ENCODE results near the gene DTNB.

DTNB gene

GRCh38 chr2:25570161-25570845 is 103.1 kb downstream of the DTNB start:
- no peak overlapping the region for H3K27ac ChIP-seq
- no peak overlapping the region for H3K4me3 ChIP-seq
- peaks cover 14 to 38% (median 20%) of the 10 kb centered on the region in 10 experiments for H3K4me1 ChIP-seq
- H3K27me3 ChIP-seq, result no peaks in the 10 kb centered on the region
- H3K36me3 ChIP-seq, result peaks cover 0 to 10% (median 0%) of the 10 kb centered on the region in 11 experiments; a peak in 5 of 22 replicates
- no peak overlapping the region for H3K9ac ChIP-seq
- no peak for TF ChIP-seq Cebpa-rat (IDR thresholded peaks at IDR 0.05)
- peak overlapping the region in 1 of 11 experiments; percentile 30; a peak in 1 of 22 replicates for H3K4me2 ChIP-seq
- no peaks in the 10 kb centered on the region for H3K9me3 ChIP-seq (replicated peaks in 1 of 11)
- no peaks in the 10 kb centered on the region for H4K20me1 ChIP-seq

DNA sequence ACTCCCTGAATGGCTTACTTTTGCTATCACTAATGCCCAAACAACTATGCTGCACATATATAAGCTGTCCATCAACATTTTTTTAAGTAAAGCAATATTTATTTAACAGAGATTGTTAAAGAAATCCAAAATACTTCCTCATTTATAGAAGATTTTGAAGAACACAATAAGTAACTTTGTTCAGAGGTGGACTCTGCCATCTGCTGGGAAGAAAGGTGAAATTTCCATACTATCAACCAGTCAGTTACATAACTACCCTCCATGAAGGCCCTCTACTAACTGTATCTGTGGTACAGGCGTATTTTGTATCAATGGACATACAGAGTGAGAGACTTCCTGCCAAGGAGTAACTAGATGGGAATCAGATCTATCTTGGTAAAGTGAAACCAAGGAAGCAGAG is 106.0 kb downstream of the DTNB start:
- peak overlapping the region; percentile 40 to 80 (median 59); a peak in 20 of 22 replicates for H3K4me2 ChIP-seq
- peaks cover 23 to 53% (median 29%) of the 10 kb centered on the region in 10 experiments for H3K4me1 ChIP-seq
- H3K9me3 ChIP-seq (replicated peaks in 1 of 11), result peaks cover 0 to 17% (median 6%) of the 10 kb centered on the region in 11 experiments; a peak in 3 of 22 replicates
- no peaks in the 10 kb centered on the region for H4K20me1 ChIP-seq
- no peaks in the 10 kb centered on the region; a peak in 1 of 22 replicates for H3K36me3 ChIP-seq
- H3K27me3 ChIP-seq, result no peaks in the 10 kb centered on the region
- H3K4me3 ChIP-seq, result no peak overlapping the region
- H3K27ac ChIP-seq, result peak overlapping the region in 9 of 11 experiments; percentile 25 to 72 (median 58); a peak in 15 of 22 replicates
- H3K9ac ChIP-seq, result peak overlapping the region in 4 of 11 experiments; percentile 13 to 42 (median 30); a peak in 4 of 22 replicates
- no peak for TF ChIP-seq Cebpa-rat (IDR thresholded peaks at IDR 0.05)

DNA sequence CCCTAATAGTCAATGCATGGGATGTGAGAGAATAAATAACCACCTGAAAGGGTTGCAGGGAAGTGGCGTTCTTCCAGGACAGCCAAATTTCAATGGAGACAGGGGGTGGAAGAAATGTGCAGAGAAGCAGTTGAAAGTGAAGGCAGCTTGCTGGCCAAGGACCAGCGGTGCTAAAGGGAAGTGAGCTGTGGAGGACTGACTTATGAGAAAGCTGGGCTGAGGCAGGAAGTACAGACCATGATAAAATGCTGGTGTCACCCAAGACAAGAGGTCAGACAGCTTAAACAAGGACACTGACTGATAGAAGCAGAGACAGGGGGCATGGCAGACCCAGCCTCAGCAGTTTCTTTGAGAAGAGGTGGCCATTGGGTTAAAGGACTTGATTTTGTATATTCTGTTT is 106.7 kb downstream of the DTNB start:
- Histone ChIP-seq H3K36me3 (no peaks in the 10 kb centered on the region; a peak in 1 of 22 replicates), H4K20me1 (no peaks in the 10 kb centered on the region), H3K4me3 (no peak overlapping the region), H3K4me1 (peaks cover 23 to 60% (median 29%) of the 10 kb centered on the region in 10 experiments), H3K4me2 (peak overlapping the region; percentile 40 to 80 (median 59)), H3K27me3 (no peaks in the 10 kb centered on the region), H3K9me3 (replicated peaks in 1 of 11) (peaks cover 0 to 17% (median 7%) of the 10 kb centered on the region in 11 experiments; a peak in 3 of 22 replicates), H3K9ac (peak overlapping the region in 7 of 11 experiments; percentile 4 to 42 (median 24); a peak in 5 of 22 replicates), H3K27ac (peak overlapping the region in 10 of 11 experiments; percentile 25 to 72 (median 56); a peak in 17 of 22 replicates)
- TF ChIP-seq Cebpa-rat (IDR thresholded peaks at IDR 0.05), result no peak

GRCh38 chr2:25566094-25566493 is 107.3 kb downstream of the DTNB start:
- TF ChIP-seq Cebpa-rat (IDR thresholded peaks at IDR 0.05), result no peak
- Histone ChIP-seq H3K9me3 (replicated peaks in 1 of 11) (peaks cover 0 to 22% (median 7%) of the 10 kb centered on the region in 11 experiments; a peak in 3 of 22 replicates), H3K27me3 (no peaks in the 10 kb centered on the region), H3K9ac (no peak overlapping the region), H3K27ac (no peak overlapping the region), H3K4me3 (no peak overlapping the region), H4K20me1 (no peaks in the 10 kb centered on the region), H3K4me1 (peaks cover 23 to 66% (median 29%) of the 10 kb centered on the region in 10 experiments), H3K4me2 (peak overlapping the region in 10 of 11 experiments; percentile 40 to 80 (median 62); a peak in 18 of 22 replicates), H3K36me3 (no peaks in the 10 kb centered on the region; a peak in 1 of 22 replicates)

DNA sequence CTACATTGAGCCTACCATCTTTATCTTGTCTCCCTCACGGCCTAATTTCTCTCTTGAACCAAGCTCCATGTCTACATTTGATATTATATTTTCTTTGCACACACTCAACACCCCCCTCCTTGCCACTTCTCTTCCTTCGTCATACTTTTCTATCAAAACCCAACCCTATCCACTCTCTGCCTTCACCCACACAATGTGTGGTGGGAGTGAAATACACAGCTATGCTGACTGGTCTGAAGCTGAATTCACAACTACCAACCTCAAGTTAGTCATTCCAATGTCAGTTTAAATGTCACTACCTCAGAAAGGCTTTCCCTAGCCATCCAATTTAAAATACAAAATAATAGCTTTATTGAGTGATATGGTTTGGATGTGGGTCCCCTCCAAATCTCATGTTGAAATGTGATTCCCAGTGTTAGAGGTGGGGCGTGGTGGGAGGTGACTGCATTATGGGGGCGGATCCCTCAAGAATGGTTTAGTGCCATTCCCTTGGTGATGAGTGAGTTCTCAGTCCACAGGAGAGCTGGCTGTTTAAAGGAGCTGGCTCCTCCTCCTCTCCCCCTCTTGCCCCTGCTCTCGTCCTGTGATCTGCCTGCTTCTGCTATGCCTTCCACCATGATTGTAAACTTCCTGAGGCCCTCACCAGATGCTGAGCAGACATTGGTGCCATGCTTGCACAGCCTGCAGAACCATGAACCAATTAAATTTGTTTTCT is 112.1 kb downstream of the DTNB start:
- no peak overlapping the region for H3K4me3 ChIP-seq

DNA sequence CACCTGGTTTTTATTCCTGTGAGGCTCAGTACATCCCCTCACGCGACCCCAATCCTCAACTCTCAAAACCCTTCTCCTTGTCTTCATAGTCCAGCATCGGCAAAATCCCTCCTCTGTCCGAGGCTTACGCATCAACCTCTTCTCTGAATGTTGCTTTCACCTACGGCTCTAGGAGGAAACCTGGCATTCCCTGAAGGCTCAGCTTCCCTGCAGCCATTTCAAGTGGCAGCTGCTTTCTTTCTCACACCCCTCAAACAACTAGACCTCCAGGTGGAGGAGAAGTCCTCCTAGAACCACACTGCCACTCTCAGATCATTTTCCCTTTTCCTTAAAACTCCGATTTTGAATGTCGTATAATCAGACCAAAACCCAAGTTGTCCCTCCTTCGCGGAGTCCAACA is 114.2 kb downstream of the DTNB start:
- Histone ChIP-seq H3K9me3 (replicated peaks in 1 of 11) (peaks cover 0 to 31% (median 7%) of the 10 kb centered on the region in 11 experiments; a peak in 7 of 22 replicates), H3K36me3 (peaks cover 0 to 5% (median 0%) of the 10 kb centered on the region in 11 experiments; a peak in 1 of 22 replicates), H3K4me3 (0 out of 20 replicates have a peak overlapping the region, but pooled peaks of 1 of the 10 experiments have one; percentile 15), H3K4me2 (peak overlapping the region; percentile 76 to 94 (median 79)), H3K27me3 (no peaks in the 10 kb centered on the region), H3K27ac (peak overlapping the region; percentile 62 to 94 (median 84)), H4K20me1 (no peaks in the 10 kb centered on the region), H3K4me1 (peaks cover 39 to 76% (median 44%) of the 10 kb centered on the region in 10 experiments), H3K9ac (peak overlapping the region in 10 of 11 experiments; percentile 43 to 78 (median 70); a peak in 18 of 22 replicates)
- no peak for TF ChIP-seq Cebpa-rat (IDR thresholded peaks at IDR 0.05)

More for the DNA sequence above, 112.1 kb downstream of the DTNB start:
- Histone ChIP-seq H3K27ac (peak overlapping the region in 3 of 11 experiments; percentile 89 to 94 (median 93); a peak in 2 of 22 replicates), H3K36me3 (peaks cover 0 to 5% (median 0%) of the 10 kb centered on the region in 11 experiments; a peak in 1 of 22 replicates), H3K9me3 (replicated peaks in 1 of 11) (peaks cover 0 to 35% (median 8%) of the 10 kb centered on the region in 11 experiments; a peak in 7 of 22 replicates), H3K9ac (no peak overlapping the region), H3K27me3 (no peaks in the 10 kb centered on the region), H4K20me1 (no peaks in the 10 kb centered on the region), H3K4me2 (peak overlapping the region in 3 of 11 experiments; percentile 7 to 58 (median 53); a peak in 5 of 22 replicates), H3K4me1 (peaks cover 45 to 83% (median 50%) of the 10 kb centered on the region in 10 experiments)
- no peak for TF ChIP-seq Cebpa-rat (IDR thresholded peaks at IDR 0.05)

DNA sequence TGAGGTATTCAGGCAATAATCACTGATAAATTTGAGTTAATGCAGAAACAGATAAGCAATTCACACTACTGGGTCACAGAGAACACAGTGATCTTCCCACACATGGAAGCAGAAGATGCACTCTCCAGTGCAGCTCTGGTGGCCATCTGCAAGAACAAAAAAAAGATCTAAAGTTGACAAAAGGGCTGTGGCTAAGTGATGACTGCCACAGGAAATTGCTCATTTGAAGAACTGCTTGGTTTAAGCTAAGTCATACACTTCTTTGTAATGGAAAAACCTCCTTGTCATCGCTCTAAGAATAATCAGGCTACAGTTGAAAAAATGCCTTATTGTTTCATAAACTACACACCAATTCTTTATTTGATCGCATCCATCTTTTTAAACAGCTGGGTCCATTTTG is 115.1 kb downstream of the DTNB start:
- H3K4me3 ChIP-seq, result peak overlapping the region in 3 of 10 experiments; percentile 15 to 25 (median 15); a peak in 3 of 20 replicates
- TF ChIP-seq Cebpa-rat (IDR thresholded peaks at IDR 0.05), result peak in 1 of 11 experiments; percentile 31; a peak in 1 of 22 replicates
- H4K20me1 ChIP-seq, result no peaks in the 10 kb centered on the region
- peak overlapping the region; percentile 76 to 94 (median 80) for H3K4me2 ChIP-seq
- H3K27me3 ChIP-seq, result no peaks in the 10 kb centered on the region
- peak overlapping the region; percentile 62 to 94 (median 84); a peak in 21 of 22 replicates for H3K27ac ChIP-seq
- H3K36me3 ChIP-seq, result peaks cover 0 to 5% (median 0%) of the 10 kb centered on the region in 11 experiments; a peak in 1 of 22 replicates
- peaks cover 0 to 22% (median 7%) of the 10 kb centered on the region in 11 experiments; a peak in 7 of 22 replicates for H3K9me3 ChIP-seq (replicated peaks in 1 of 11)
- peaks cover 33 to 68% (median 37%) of the 10 kb centered on the region in 10 experiments for H3K4me1 ChIP-seq
- H3K9ac ChIP-seq, result peak overlapping the region in 10 of 11 experiments; percentile 56 to 78 (median 70); a peak in 19 of 22 replicates
